ENCODE results near the gene SNRNP70.
A peak's percentile ranks its signal among the peaks of the same experiment; 100 is the strongest.

The SNRNP70 gene

DNA sequence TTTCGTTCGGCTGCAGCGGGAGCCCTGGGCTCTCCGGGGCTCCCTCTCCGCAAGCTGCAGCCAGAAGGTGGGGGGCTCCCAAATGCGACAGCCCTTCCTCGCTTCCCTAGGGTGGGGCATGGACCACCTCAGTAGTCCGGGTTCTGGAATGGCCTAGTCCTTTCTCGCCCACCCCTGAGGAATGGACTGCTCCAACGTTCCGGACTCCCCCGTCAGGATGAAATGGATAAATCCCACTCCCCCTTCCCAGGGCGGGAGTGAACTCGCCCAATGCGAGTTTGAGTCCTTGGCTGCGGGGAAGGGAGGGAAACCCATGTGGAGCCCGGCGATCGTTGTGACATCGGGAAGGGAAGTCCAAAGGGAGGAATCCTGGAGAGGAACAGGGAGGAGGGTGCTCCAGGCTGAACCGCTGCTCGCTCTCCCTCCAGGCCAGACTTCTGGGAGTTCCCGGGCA is 64.4 kb downstream of the SNRNP70 start:
- peak; percentile 34 for DNase-seq

DNA sequence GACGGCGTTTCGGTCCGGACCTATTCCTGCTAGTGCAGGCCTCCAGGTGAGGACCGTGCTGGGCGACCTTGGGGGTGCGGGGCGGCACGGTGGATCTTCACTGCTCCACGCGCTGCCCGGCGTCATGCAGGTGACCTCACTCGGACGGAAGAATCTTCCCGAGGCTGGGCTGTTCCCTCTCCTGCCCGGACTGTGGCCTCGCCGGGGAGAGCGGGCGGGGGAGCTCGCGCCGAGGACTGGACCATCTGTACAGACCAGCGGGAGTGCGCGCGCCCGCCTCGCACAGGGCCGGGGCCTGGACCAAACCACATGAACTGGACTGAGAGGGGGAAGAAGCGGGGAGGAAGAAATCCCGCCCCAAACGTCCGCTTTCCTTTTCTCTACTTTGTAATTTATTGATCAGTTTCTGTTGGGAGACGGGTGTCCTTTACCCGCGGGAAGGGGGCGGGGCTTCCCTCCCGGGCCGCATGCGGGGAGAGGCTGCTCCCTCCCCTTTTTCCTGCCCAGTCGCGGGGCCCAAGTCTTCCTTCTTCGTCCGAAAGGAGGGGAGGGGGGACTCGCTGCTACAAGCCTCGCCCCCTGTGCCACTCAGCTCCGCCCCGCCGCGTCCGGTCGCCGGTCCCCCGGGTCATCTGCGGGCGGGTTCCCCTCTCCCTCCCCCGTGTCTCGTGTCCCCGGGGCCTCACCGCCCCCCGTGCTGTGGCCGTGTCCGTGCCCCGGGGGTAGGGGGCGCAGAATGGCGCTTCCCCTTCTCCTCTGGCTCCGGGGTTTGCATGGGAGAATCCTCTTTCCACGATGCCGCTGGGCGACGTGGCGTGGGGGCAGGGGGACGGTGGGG is 65.1 kb downstream of the SNRNP70 start:
- DNase-seq: peak; percentile 82

DNA sequence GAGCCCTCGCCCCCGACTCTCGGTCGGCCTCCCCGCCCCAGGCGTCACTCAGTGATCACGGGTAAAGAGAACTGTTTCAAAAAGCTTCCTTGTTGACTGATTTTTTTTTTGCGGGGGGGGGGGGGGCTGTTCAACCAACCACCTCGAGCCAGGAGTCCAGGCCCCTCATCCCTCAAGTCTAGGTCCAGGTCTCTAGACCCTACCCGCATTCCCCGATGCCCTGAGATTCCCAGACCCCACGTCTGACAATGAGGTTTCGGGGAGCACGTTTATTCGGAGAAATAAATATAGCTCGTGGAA is 65.6 kb downstream of the SNRNP70 start:
- no peak for DNase-seq

DNA sequence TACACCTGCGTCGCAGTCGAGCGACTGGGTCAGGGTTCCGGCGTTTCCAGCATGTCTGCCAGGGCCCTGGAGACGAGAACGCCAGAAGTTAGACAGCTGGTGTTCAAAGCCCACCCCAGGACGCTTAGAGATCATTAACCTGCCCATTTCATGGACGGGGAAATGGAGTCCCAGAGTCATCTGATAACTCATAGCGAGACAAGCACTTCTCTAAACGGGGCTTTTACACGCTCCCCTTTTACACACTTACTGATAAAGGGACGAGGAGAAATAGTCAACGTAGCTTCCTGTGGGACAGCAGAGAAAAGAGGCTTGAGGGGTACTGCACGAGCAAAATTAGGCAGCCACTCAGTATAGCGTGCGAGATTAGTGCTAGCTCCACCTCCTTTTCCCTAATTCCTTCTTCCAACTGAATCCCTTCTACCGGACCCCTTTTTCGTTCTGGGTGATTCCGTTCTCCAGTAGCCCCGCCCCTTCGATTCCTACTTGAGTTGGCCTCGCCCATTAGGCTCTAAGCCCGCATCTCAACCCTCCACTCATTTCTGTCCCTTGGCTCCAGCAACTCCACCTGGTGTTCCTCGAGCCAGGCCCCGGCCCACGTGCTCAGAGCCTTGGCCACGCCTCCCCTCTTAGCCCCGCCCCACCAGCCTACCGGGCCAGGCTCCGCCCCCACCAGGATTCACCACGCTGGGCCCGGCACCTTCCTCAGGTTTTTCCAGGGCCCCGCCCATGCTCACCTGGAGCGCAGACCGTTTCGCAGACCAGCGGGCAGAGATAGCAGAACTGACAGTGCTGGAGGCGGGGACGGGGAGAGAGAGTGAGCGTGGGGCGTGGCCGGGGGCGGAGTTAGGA is 66.2 kb downstream of the SNRNP70 start:
- DNase-seq: peak; percentile 80

DNA sequence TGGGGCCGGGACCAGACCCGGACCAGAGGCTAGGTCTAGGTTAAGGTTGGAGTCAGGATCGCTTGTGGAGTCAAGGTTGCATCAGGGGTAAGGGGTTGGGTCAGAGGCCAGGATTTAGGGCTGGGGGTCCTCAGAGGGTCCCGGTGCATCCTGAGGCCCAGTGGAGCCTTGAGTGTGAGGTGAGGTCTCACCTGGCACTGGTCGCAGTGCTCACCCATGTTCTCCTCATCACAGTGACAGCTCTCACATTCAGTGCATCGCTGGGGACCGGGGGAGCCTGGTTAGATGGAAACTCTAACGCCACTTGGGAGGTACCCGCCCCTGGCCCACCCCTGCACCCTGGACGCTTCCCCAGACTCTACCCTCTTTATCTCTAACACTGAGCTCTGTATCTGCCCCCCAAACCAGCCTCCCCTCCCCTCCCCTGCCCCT is 66.9 kb downstream of the SNRNP70 start:
- DNase-seq: no peak

DNA sequence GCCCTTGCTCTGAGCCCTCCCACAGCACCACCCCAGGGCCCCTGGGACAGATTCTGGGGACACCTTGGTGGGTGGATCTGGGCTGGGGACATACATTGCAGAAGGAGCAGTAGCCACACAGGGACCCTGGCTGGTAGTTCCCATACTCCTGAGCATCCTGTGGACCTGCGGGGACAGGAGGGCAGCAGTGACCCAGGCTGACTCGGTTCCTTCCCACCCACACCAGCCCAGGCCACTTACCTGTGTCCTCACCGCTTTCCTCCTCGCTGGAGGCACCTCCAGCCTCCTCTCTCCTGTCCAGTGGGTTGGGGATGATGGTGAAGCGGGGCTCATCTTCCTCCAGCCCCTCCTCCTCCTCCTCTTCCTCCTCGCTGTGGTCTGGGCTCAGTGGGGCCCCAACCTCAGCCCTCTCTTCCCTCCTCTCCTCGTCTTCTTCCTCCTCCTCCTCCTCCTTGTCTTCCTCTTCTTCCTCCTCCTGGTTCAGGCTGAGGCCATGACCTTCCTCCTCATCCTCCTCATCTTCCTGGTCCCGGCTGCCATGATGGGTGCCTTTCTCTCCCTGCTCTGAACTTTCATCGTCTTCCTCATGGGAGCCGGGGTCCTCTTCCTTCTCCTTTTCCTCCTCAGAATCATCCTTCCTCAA is 68.0 kb downstream of the SNRNP70 start:
- DNase-seq: no peak

DNA sequence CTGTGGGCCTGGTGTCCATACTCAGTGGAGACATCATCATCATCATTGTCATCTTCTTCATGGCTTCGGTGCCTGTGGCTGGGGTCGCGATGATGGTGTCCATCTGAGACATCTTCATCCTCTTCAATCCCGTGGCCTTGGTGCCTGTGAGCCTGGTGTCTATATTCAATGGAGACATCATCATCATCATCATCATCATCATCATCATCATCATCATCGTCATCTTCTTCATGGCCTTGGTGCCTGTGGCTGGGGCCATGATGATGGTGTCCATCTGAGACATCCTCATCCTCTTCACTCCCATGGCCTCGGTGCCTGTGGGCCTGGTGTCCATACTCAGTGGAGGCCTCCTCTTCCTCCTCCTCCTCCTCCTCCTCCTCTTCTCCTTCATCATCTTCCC is 69.0 kb downstream of the SNRNP70 start:
- no peak for DNase-seq

DNA sequence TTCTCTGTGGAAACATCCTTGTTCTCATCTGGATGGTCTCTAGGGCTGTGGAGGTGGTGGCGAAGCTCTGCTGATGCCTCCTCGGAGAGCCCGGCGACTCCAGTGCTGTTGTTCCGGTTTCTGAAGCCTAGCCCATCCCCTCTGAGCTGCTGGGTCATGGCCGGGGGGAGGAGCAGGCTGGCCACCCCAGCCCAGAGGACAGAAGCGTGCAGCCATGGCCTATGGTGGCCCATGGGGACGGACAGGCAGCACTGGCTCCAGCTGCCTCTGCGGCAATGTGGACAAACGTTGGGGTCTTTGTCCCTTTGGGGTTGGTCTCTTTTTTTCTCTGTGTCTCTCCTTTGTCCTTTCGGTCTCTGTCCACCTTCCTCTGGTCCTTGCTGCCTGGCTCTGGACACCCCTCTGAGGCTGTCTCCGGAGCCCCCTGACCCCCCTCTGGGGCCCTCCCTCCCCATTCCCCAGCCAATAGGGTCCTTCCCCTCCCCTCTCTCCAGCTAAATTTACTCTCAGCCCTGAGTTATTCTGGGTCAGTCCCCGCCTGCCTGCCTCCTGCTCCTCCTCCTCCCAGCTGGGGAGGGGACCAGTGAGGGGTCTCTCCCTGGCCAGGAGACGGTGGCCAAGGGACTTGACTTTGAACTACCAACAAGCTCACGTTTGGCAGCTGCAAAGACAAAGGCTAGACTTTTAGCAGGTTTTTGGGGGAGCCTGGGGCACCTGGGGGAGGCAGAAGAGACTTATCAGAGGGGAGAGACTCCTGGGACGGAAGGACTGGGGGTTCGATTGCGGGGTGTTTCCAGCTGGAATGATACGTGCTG is 70.0 kb downstream of the SNRNP70 start, which contains the start of gene HRC:
TSS of gene HRC (minus strand) at position 392 of the 815 bp plus-strand sequence. CDS start at position 233, 159 bp downstream.
- DNase-seq: no peak

DNA sequence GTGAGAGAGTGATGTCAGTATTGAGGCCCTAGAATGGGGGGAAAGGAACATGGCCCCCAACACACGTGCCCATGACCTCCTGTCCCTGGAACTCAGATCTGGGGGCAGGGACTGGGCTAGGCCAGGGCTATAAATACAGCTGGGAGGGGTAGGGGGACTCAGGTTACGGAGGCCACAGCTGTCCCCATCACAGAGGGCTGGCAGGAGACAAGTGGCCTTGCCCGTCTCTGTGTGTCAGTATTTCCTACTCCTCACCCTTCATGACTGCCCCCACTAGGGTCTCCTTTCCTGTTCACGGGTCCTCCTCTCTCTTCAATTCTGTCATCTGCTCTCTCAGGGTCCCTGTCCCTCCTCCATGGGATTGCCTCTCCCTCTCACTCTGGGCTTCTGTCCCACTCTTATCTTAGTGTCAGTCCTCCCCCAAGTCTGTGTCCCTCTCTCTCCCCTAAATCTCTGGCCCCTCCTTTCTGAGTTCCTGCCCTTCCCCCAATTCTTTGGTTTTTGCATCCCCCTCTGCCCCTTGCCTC is 70.6 kb downstream of the SNRNP70 start:
- no peak for DNase-seq

DNA sequence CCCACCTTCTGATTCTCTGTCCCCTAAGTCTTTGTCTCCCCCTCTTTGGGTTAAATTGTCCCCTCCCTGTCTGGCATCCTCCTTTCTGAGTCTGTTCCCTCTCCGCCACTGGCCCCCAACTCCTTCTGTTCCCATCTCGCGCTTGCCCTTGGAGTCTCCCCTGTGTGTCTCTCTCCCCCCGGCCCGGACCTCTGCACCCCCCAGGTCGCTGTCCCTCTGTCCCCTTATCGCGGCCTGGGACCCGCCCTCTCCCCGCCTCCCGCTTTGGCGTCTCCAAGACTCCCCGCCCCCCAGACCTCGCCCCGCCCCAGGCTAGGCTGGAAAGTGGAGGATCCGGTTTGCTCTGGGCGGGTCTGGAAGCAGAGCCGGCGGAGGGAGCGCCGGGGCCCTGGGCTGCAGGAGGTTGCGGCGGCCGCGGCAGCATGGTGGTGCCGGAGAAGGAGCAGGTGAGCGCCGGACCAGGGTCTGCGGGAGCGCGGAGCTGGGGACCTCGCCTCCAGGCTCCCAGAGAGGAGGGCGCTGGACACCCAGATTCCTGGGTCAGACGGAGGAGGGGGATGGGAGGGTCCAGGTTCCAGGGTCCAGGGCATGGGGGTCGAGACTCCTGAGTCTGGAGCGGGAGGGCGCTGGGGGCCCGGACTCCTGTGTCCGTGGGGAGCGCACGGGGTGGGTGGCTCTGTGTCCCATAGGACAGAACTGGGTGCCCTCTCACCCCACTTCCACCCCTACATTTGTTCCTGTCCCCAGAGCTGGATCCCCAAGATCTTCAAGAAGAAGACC is 72.4 kb downstream of the SNRNP70 start, which contains the start of gene TRPM4:
TSS of gene TRPM4 (plus strand) at position 348 of the 780 bp plus-strand sequence. CDS start at position 423, 75 bp downstream.
- DNase-seq: peak; percentile 67
